PC-3 (cell line): ENCODE data around the gene TRABD2A. TPM values are rescaled to one million over a fixed set of nuclear protein-coding genes. Genes with fewer than 3 reads are reported as not detected.

ENCODE experiments used
- ATAC-seq: fragments of 200-7000 bp; cut with Tn5 transposase; 2 replicates; pipeline ENCODE4 v1.9.1; 2020; ENCODE audit warnings: mild to moderate bottlenecking, moderate library complexity
- BruUV-seq: library from RNA; stranded (reverse); fragments of 400-500 nt; replicated peaks from 2 replicates; lab custom pipeline; 2021; lab: Mats Ljungman, UMichigan
- CTCF ChIA-PET: fragments of 300-600 bp; sonication (Branson Sonifier 250); formaldehyde crosslinking; loops from one replicate; lab custom pipeline; 2022; ENCODE audit warnings: antibody characterized with exemption; lab: Charles Lee
- POLR2A ChIA-PET: fragments of 300-600 bp; sonication (Branson Sonifier 250); formaldehyde crosslinking; loops from one replicate; lab custom pipeline; 2022; ENCODE audit warnings: antibody characterized with exemption; ENCODE audit not compliant: unreplicated experiment; lab: Charles Lee
- DNase-seq: peaks from one replicate; pipeline ENCODE4 v3.0.0-alpha.2; 2015
- H2AFZ ChIP-seq: fragments of 300-600 bp; sonication (generic); 2 replicates; pipeline ENCODE4 v1.6.0; 2016; ENCODE audit warnings: antibody characterized with exemption, low read length
- H3F3A ChIP-seq: fragments of 300-600 bp; sonication (generic); one replicate; pipeline ENCODE4 v1.6.0; 2017; ENCODE audit warnings: antibody characterized with exemption, low read length, control low read depth, mild to moderate bottlenecking; ENCODE audit not compliant: unreplicated experiment
- H3K27ac ChIP-seq: fragments of 300-600 bp; sonication (generic); 2 replicates; pipeline ENCODE4 v1.5.1; 2016; ENCODE audit warnings: mild to moderate bottlenecking, low read length
- H3K27me3 ChIP-seq: fragments of 300-600 bp; sonication (generic); 2 replicates; pipeline ENCODE4 v1.6.1; 2016; ENCODE audit warnings: low read length, mixed read lengths
- H3K36me3 ChIP-seq: fragments of 300-600 bp; sonication (generic); 2 replicates; pipeline ENCODE4 v1.6.1; 2016; ENCODE audit warnings: low read depth, mixed run types, low read length, mixed read lengths
- H3K4me1 ChIP-seq: fragments of 300-600 bp; sonication (generic); 2 replicates; pipeline ENCODE4 v1.5.1; 2016; ENCODE audit warnings: low read length; ENCODE audit not compliant: insufficient read depth
- H3K4me2 ChIP-seq: fragments of 300-600 bp; sonication (generic); 2 replicates; pipeline ENCODE4 v1.6.0; 2016; ENCODE audit warnings: low read length
- H3K4me3 ChIP-seq: fragments of 300-600 bp; sonication (generic); 2 replicates; pipeline ENCODE4 v1.5.1; 2016; ENCODE audit warnings: mild to moderate bottlenecking, low read length, mixed read lengths
- H3K79me2 ChIP-seq: fragments of 300-600 bp; sonication (generic); 2 replicates; pipeline ENCODE4 v1.6.1; 2017; ENCODE audit warnings: low read length, mixed read lengths
- H3K9ac ChIP-seq: fragments of 300-600 bp; sonication (generic); 2 replicates; pipeline ENCODE4 v1.6.0; 2016; ENCODE audit warnings: mild to moderate bottlenecking, low read length
- H3K9me2 ChIP-seq: fragments of 300-600 bp; sonication (generic); replicated peaks from 2 replicates; pipeline ENCODE4 v1.6.1; 2016; ENCODE audit warnings: mixed run types, low read length, mixed read lengths
- H3K9me3 ChIP-seq: fragments of 300-600 bp; sonication (generic); 2 replicates; pipeline ENCODE4 v1.6.1; 2016; ENCODE audit warnings: low read length, mixed read lengths
- H4K20me1 ChIP-seq: fragments of 300-600 bp; sonication (generic); 2 replicates; pipeline ENCODE4 v1.6.1; 2016; ENCODE audit warnings: low read length, mixed read lengths
- CTCF ChIP-seq: fragments of 300-600 bp; sonication (generic); conservative IDR thresholded peaks from 2 replicates; pipeline ENCODE4 v1.5.1; 2017; ENCODE audit warnings: antibody characterized with exemption, low read depth, mild to moderate bottlenecking, low read length
- EZH2 ChIP-seq: fragments of 300-600 bp; sonication (generic); IDR thresholded peaks from one replicate; pipeline ENCODE4 v1.6.1; 2017; ENCODE audit warnings: antibody characterized with exemption, mild to moderate bottlenecking, low read length; ENCODE audit not compliant: unreplicated experiment
- EZH2phosphoT487 ChIP-seq: fragments of 300-600 bp; sonication (generic); IDR thresholded peaks from 2 replicates; pipeline ENCODE4 v1.6.1; 2018; ENCODE audit warnings: mild to moderate bottlenecking, antibody characterized with exemption, low read length, borderline replicate concordance
- intact Hi-C: fragments of 100-400 bp; cut with micrococcal nuclease; formaldehyde crosslinking; loops from 2 replicates; pipeline ENCODE4 v1.9.0; 2023
- total RNA-seq: library from RNA; depleted of rRNA; stranded (reverse); fragments of >200 nt; gene quantifications from 2 replicates; pipeline ENCODE4 v1.2.3, GENCODE V29; 2014

Gene TRABD2A
- total RNA-seq, 1 experiment from 2014 or later, result 2.0 TPM

DNA sequence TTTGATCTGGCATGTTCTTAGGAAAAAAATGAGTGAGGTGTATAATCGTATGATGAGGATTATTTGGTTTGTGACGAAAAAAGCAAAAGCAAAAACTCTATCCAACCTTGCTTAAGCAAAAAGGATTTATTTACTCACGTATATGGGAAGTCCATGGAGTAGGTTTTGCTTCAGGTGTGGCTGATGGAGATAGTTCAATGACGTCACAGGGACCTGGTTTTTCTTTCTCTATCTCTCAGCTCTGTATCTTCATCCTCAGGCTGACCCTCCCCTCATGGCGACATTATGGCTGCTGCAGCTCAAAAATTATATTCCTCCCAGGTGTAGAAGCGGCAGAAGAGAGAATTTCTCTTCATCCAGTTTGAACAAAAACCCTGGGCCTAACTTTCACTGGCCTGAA lies 33.5 kb upstream of the TRABD2A start:
- Histone ChIP-seq H3K79me2 (no peaks in the 10 kb centered on the region), H3K4me1 (peaks cover 2% of the 10 kb centered on the region), H3K9me3 (no peaks in the 10 kb centered on the region), H3K9me2 (no peaks in the 10 kb centered on the region), H3F3A (no peaks in the 10 kb centered on the region), H3K27me3 (no peaks in the 10 kb centered on the region), H3K4me3 (no peak overlapping the region), H3K36me3 (no peaks in the 10 kb centered on the region), H3K9ac (no peak overlapping the region), H4K20me1 (no peaks in the 10 kb centered on the region), H3K27ac (no peak overlapping the region), H3K4me2 (no peak overlapping the region), H2AFZ (no peak overlapping the region)
- ATAC-seq (no peak), DNase-seq (no peak)
- intact Hi-C loops, result no loop called here
- no TSS peak for BruUV-seq
- TF ChIP-seq EZH2phosphoT487 (no peak), EZH2 (no peak), CTCF (no peak)
- CTCF ChIA-PET, result no interaction called here
- POLR2A ChIA-PET, result no interaction called here

DNA sequence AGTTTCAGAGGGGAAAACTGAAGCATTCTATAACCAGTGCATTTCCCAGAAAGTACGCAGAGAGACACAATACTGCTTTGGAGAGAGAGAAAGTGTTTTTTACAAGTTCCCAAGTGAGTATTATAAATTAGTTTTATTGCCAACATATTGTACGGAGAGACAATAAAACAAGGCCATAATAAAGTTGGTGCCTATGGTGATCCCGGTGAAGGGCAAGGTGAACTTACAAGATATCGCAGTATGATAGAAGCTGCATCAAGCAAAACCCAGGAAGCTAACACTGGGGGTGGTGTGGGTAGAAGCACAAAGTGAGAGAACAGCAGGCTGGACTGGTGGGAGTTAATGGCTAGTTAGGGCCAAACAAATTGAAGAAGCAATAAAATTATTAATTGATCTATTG lies 32.1 kb upstream of the TRABD2A start:
- no peaks in the 10 kb centered on the region for H4K20me1 ChIP-seq
- no peak overlapping the region for H3K9ac ChIP-seq
- ATAC-seq, result no peak
- H3K4me2 ChIP-seq, result no peak overlapping the region
- no peaks in the 10 kb centered on the region for H3K79me2 ChIP-seq
- no peak overlapping the region for H3K27ac ChIP-seq
- CTCF ChIA-PET, result no interaction called here
- intact Hi-C loops, result no loop called here
- H2AFZ ChIP-seq, result no peak overlapping the region
- no peaks in the 10 kb centered on the region for H3K9me2 ChIP-seq
- BruUV-seq, result no TSS peak
- DNase-seq, result no peak
- no peaks in the 10 kb centered on the region for H3K27me3 ChIP-seq
- TF ChIP-seq CTCF (no peak), EZH2phosphoT487 (no peak), EZH2 (no peak)
- H3K4me3 ChIP-seq, result no peak overlapping the region
- no peaks in the 10 kb centered on the region for H3F3A ChIP-seq
- no peaks in the 10 kb centered on the region for H3K36me3 ChIP-seq
- H3K4me1 ChIP-seq, result no peaks in the 10 kb centered on the region
- POLR2A ChIA-PET, result no interaction called here
- no peaks in the 10 kb centered on the region for H3K9me3 ChIP-seq

GRCh38 chr2:84911135-84911678 lies 30.3 kb upstream of the TRABD2A start:
- BruUV-seq, result no TSS peak
- intact Hi-C loops, result no loop called here
- peaks cover 13% of the 10 kb centered on the region for H3K4me1 ChIP-seq
- no peaks in the 10 kb centered on the region for H3K9me3 ChIP-seq
- no peaks in the 10 kb centered on the region for H3K27me3 ChIP-seq
- ATAC-seq, result no peak
- peaks cover 7% of the 10 kb centered on the region for H3K79me2 ChIP-seq
- no peak for DNase-seq
- H3K9ac ChIP-seq, result no peak overlapping the region
- TF ChIP-seq EZH2 (no peak), CTCF (no peak), EZH2phosphoT487 (no peak)
- H2AFZ ChIP-seq, result no peak overlapping the region
- H3K36me3 ChIP-seq, result peaks cover 5% of the 10 kb centered on the region
- H4K20me1 ChIP-seq, result peaks cover 4% of the 10 kb centered on the region
- H3K9me2 ChIP-seq, result no peaks in the 10 kb centered on the region
- no peak overlapping the region for H3K4me2 ChIP-seq
- no peak overlapping the region for H3K4me3 ChIP-seq
- no peak overlapping the region for H3K27ac ChIP-seq
- ChIA-PET CTCF (no interaction called here), POLR2A (no interaction called here)
- no peaks in the 10 kb centered on the region for H3F3A ChIP-seq
